GM12801 (cell line): ENCODE data around the gene ODAPH.

Source experiments
- CTCF ChIP-seq: IDR thresholded peaks from one replicate; pipeline ENCODE4 v1.5.1; 2011; ENCODE audit warnings: control low read depth; ENCODE audit not compliant: insufficient read length; ENCODE audit errors: extremely low read depth

The ODAPH gene

GRCh38 chr4:75545526-75545925 is 10.3 kb upstream of the ODAPH start:
- TF ChIP-seq CTCF: no peak

- no peak for TF ChIP-seq CTCF
These were observed 8.0 kb upstream of the ODAPH start for GRCh38 chr4:75547647-75548387.

- no peak for TF ChIP-seq CTCF
These were observed 6.8 kb upstream of the ODAPH start for GRCh38 chr4:75549019-75549418.

- TF ChIP-seq CTCF: no peak
These were observed 3.4 kb upstream of the ODAPH start for GRCh38 chr4:75552452-75552851.

- no peak for TF ChIP-seq CTCF
These were observed 1.8 kb downstream of the ODAPH start for GRCh38 chr4:75557696-75558095.

GRCh38 chr4:75561789-75562188 is 5.9 kb downstream of the ODAPH start:
- no peak for TF ChIP-seq CTCF

GRCh38 chr4:75564023-75564422 is 8.2 kb downstream of the ODAPH start:
- no peak for TF ChIP-seq CTCF
